ENCODE data around the gene RBBP9.
"Not testable (repeated sequence)": the region's sequence is repeated elsewhere in the genome, so short reads cannot be mapped to it uniquely, and the experiment has no call there.

RBBP9 gene

DNA sequence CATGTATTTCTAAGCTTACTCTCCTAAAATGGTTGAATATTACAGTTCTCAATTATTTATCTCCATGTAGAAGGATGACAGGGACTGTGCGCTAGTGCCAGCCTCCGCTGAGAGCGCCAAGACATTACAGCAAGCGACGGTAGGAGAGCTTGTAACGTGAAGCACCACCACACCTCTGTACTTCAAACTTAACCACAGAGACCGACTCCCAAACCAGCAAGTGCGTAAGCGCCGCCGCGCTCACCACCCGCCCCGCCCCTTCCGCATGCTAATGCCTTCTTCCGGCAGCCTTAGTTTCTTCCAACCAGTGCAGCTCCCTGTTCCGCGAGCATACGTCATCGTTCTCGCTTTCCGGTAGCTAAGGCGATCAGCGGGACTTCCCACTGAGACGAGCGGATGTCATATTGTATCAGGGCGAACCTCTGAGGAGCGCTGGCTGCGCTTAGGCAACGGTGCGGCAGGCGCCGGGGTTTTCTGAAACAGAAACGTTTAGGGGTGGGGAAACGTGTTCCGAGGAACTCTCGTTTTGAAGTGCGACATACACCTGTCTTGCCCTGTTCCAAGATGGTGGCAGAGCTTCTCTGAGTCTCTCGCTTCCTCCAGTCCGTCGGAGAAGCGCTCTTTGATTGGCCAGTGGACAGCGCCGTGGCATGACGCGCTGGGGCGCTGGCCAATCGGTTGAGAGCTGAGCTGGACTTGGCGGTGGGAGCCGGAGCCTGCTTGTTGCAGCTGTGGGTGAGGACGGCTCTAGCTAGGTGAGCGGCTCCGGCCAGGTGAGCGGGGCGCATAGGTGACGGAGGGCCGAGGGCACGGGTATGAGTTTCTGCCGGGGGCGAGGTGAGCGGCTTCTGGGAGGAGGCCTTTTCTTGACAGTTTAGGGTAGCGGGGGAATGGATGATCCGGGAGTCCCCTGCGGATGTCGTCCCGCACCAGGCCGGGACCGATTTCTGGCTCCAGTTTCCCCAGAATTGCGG, 10.5 kb upstream of the RBBP9 start, which contains the start of gene SEC23B:
TSS of gene SEC23B (plus strand) at position 723 of the 974 bp plus-strand sequence. CDS start 2,896 bp downstream, outside the sequence.
- peak; percentile 97 for DNase-seq (ENCODE audit: low read depth)
- TF ChIP-seq, protein P1, sequence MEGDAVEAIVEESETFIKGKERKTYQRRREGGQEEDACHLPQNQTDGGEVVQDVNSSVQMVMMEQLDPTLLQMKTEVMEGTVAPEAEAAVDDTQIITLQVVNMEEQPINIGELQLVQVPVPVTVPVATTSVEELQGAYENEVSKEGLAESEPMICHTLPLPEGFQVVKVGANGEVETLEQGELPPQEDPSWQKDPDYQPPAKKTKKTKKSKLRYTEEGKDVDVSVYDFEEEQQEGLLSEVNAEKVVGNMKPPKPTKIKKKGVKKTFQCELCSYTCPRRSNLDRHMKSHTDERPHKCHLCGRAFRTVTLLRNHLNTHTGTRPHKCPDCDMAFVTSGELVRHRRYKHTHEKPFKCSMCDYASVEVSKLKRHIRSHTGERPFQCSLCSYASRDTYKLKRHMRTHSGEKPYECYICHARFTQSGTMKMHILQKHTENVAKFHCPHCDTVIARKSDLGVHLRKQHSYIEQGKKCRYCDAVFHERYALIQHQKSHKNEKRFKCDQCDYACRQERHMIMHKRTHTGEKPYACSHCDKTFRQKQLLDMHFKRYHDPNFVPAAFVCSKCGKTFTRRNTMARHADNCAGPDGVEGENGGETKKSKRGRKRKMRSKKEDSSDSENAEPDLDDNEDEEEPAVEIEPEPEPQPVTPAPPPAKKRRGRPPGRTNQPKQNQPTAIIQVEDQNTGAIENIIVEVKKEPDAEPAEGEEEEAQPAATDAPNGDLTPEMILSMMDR (conservative IDR thresholded peaks at IDR 0.05; ENCODE audit: control insufficient read depth, insufficient read depth, low read depth, low read length), result no peak
- peak within 1 kb of the TSS; percentile 97 for H3K4me3 ChIP-seq (ENCODE audit: control insufficient read depth, low read depth, low read length)

DNA sequence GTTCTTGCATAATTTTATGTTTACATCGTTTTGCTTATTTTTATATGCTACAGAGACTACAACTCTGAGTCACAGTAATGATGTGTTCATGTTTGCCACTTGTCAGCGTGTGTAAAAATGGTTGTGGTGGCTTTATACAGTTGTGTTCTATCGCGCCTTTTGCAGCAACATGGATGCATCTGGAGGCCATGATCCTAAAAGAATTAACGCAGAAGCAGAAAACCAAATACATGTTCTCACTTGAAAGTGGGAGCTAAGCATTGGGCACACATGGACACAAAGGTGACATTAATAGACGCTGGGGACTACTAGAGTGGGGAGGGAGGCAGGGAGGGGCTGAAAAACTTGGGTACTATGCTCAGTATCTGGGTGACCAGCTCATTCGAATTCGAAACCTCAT, 9.7 kb upstream of the RBBP9 start:
- DNase-seq (ENCODE audit: low read depth), result no peak
- peak overlapping the region; percentile 97 for H3K4me3 ChIP-seq (ENCODE audit: control insufficient read depth, low read depth, low read length)
- TF ChIP-seq, protein P1 (conservative IDR thresholded peaks at IDR 0.05; ENCODE audit: control insufficient read depth, insufficient read depth, low read depth, low read length), result no peak

DNA sequence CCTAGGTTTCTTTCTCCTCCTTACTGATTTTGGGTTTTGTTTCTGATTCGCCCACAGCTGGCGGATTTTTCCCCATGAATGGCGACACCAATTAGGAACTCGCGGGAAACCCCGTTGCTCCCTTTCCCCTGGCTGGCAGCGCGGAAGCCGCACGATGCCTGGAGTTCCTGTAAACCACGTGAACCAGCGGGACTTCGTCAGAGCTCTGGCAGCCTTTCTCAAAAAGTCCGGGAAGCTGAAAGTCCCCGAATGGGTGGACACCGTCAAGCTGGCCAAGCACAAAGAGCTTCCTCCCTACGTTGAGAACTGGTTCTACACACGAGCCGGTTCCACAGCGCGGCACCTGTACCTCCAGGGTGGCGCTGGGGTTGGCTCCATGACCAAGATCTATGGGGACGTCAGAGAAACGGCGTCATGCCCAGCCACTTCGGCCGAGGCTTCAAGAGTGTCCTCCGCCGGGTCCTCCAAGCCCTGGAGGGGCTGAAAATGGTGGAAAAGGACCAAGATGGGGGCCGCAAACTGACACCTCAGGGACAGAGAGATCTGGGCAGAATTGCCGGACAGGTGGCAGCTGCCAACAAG, 7.5 kb upstream of the RBBP9 start:
- no peak overlapping the region for H3K4me3 ChIP-seq (ENCODE audit: control insufficient read depth, low read depth, low read length)
- TF ChIP-seq, protein P1 (conservative IDR thresholded peaks at IDR 0.05; ENCODE audit: control insufficient read depth, insufficient read depth, low read depth, low read length), result no peak
- peak; percentile 34 for DNase-seq (ENCODE audit: low read depth)

DNA sequence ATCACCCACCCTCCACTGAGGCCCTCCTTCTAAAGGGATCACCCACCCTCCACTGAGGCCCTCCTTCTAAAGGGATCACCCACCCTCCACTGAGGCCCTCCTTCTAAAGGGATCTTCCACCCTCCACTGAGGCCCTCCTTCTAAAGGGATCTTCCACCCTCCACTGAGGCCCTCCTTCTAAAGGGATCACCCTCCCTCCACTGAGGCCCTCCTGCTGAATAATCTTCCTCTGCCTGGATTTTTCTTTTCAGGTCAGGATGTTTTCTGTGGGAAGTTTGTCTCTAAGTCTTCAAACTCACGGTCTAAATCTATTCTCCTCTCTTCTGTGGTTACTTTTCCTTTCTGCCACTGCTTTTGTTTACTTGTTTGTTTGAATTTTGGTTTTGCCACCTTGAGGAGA, 4.6 kb upstream of the RBBP9 start:
- H3K4me3 ChIP-seq (ENCODE audit: control insufficient read depth, low read depth, low read length); DNase-seq (ENCODE audit: low read depth): not testable (repeated sequence)

DNA sequence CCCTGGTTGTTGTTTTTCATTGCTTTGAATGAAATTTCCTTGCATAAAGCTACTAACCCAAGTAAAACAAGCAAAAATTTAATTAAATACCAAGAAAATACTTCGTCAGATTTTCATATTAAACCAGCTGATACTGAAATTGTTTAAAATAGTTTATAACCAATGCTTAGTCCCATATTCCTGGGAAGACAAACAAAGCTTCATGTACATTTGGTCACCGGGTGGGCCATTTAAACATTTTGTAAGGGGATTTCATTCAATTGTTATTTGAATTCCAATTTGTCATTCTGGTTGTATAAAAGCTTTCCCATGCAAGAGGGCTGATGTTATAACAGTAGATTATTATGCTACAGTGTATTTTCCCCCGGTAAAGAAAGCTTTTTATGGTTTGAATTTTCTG, 578 bp upstream of the RBBP9 start:
- TF ChIP-seq, protein P1 (conservative IDR thresholded peaks at IDR 0.05; ENCODE audit: control insufficient read depth, insufficient read depth, low read depth, low read length), result no peak
- DNase-seq (ENCODE audit: low read depth), result no peak
- no peak overlapping the region for H3K4me3 ChIP-seq (ENCODE audit: control insufficient read depth, low read depth, low read length)

DNA sequence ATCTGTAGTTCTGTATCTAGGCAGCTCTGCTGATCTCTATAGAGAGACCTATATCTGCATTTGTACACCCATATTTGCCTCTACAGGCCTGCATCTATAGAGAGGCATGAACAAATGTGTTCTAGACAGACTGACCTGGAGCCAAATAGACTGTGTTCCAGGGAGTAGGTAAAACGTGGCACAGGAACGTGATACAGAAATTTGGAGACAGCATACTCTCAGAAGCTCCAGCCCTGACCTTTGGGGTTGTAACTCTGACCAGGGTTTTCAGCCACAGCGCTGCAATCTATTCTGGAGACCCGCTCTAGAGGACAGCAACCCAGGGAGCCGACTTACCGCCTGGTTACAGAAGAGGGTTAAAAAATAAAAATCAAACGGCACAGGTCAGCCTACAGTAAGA, 983 bp downstream of the RBBP9 start:
- peak overlapping the region; percentile 78 for H3K4me3 ChIP-seq (ENCODE audit: control insufficient read depth, low read depth, low read length)
- TF ChIP-seq, protein P1 (conservative IDR thresholded peaks at IDR 0.05; ENCODE audit: control insufficient read depth, insufficient read depth, low read depth, low read length), result no peak
- peak; percentile 11 for DNase-seq (ENCODE audit: low read depth)

DNA sequence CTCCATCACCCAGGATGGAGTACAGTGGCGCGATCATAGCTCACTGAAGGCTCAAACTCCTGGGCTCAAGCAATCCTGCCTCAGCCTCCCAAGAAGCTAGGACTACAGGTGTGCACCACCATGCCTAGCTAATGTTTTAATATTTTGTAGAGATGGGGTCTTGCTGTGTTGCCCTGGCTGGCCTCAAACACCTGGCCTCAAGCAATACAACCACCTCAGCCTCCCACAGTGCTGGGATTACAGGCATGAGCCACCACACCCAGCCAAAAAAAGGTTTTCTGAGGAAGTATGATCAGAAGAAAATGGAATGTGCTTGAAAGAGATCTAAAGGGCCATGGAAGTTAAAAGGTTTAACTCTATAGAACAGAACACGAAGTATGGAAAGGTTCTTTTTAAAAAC, 8.7 kb downstream of the RBBP9 start:
- TF ChIP-seq, protein P1 (conservative IDR thresholded peaks at IDR 0.05; ENCODE audit: control insufficient read depth, insufficient read depth, low read depth, low read length), result no peak

More for the DNA sequence above, 8.7 kb downstream of the RBBP9 start:
- no peak overlapping the region for H3K4me3 ChIP-seq (ENCODE audit: control insufficient read depth, low read depth, low read length)
- no peak for DNase-seq (ENCODE audit: low read depth)
